NCI-H460 (cell line): ENCODE data around the gene CPHXL2. TPM values are rescaled to one million over a fixed set of nuclear protein-coding genes. Genes with fewer than 3 reads are reported as not detected.
A peak's percentile ranks its signal among the peaks of the same experiment; 100 is the strongest.

Source experiments
- DNase-seq: peaks from one replicate; pipeline ENCODE4 v3.0.0-alpha.2; 2016; ENCODE audit warnings: low read depth; ENCODE audit errors: extremely low read depth
- polyA plus RNA-seq: library from polyadenylated mRNA; depleted of rRNA; stranded (reverse); fragments of >200 nt; gene quantifications from 2 replicates; pipeline ENCODE4 v1.2.3, GENCODE V29; 2014; cell fraction: nucleus; rRNA removed
- total RNA-seq: library from RNA; depleted of rRNA; stranded (reverse); fragments of >200 nt; shearing (Covaris generic); gene quantifications from 2 replicates; pipeline ENCODE4 v1.2.3, GENCODE V29; 2014; rRNA removed

The CPHXL2 gene
- total RNA-seq = not detected in 2 replicates
- polyA plus RNA-seq = not detected in 2 replicates

- no peak for DNase-seq
Observed at GRCh38 chr16:75676909-75677308, at the start of gene CPHXL2. Gene CPHXL2 (minus strand): TSS chr16:75677009. CDS start chr16:75676999, 10 bp downstream.

- no peak for DNase-seq
Observed at GRCh38 chr16:75726390-75726789, 49.6 kb upstream of the CPHXL2 start, which contains the start of gene CPHXL. Gene CPHXL (minus strand): TSS chr16:75726490. CDS start chr16:75726442, 48 bp downstream.

- DNase-seq = no peak
Observed at GRCh38 chr16:75718452-75718851, 41.6 kb upstream of the CPHXL2 start.

- DNase-seq = no peak
Observed at GRCh38 chr16:75714661-75715060, 37.9 kb upstream of the CPHXL2 start.

- no peak for DNase-seq
Observed at GRCh38 chr16:75710344-75710743, 33.5 kb upstream of the CPHXL2 start.

GRCh38 chr16:75703306-75703705 is 26.5 kb upstream of the CPHXL2 start:
- no peak for DNase-seq

- no peak for DNase-seq
Observed at GRCh38 chr16:75702242-75702641, 25.4 kb upstream of the CPHXL2 start.

GRCh38 chr16:75701361-75701760 is 24.6 kb upstream of the CPHXL2 start, which contains the start of gene DUXB:
Gene DUXB (minus strand): TSS chr16:75701461. CDS start chr16:75701418, 43 bp downstream.
- DNase-seq = no peak

GRCh38 chr16:75697571-75697970 is 20.8 kb upstream of the CPHXL2 start:
- no peak for DNase-seq

- DNase-seq = peak; percentile 1
Observed at GRCh38 chr16:75695708-75696107, 18.9 kb upstream of the CPHXL2 start.

GRCh38 chr16:75687361-75687760 is 10.6 kb upstream of the CPHXL2 start:
- DNase-seq = no peak

- DNase-seq = no peak
Observed at GRCh38 chr16:75682308-75682707, 5.5 kb upstream of the CPHXL2 start.

- DNase-seq = no peak
Observed at GRCh38 chr16:75679366-75679765, 2.6 kb upstream of the CPHXL2 start.

- DNase-seq = no peak
Observed at GRCh38 chr16:75667503-75667902, 9.3 kb downstream of the CPHXL2 start.

- DNase-seq = no peak
Observed at GRCh38 chr16:75660726-75661302, 16.0 kb downstream of the CPHXL2 start.

- DNase-seq = no peak
Observed at GRCh38 chr16:75660321-75660720, 16.5 kb downstream of the CPHXL2 start.

GRCh38 chr16:75658175-75658574 is 18.6 kb downstream of the CPHXL2 start:
- no peak for DNase-seq

- DNase-seq = no peak
Observed at GRCh38 chr16:75653922-75654321, 22.9 kb downstream of the CPHXL2 start.

GRCh38 chr16:75648265-75649076 is 28.3 kb downstream of the CPHXL2 start:
- DNase-seq = peak; percentile 45

GRCh38 chr16:75647492-75648264 is 29.1 kb downstream of the CPHXL2 start, which contains the start of the genes KARS1 and TERF2IP:
Gene KARS1 (minus strand): TSS chr16:75647665. CDS start chr16:75647639, 26 bp downstream.
Gene TERF2IP (plus strand): TSS chr16:75647773. CDS start chr16:75647883, 110 bp downstream.
- DNase-seq = peak; percentile 86

- no peak for DNase-seq
Observed at GRCh38 chr16:75647112-75647491, 29.7 kb downstream of the CPHXL2 start.
